HepG2 (cell line): ENCODE data around the gene WDR59. TPM values are rescaled to one million over a fixed set of nuclear protein-coding genes. Genes with fewer than 3 reads are reported as not detected.

Experiments
- CREM ChIP-seq, 2 experiments: sonication (generic) in 1 of 2; formaldehyde crosslinking in 1 of 2; IDR thresholded peaks; 2 replicates each; pipeline versions ENCODE4 v1.4.0 to v1.6.1; 2016 to 2020; ENCODE audit warnings: antibody characterized with exemption in 1 of 2, mild to moderate bottlenecking in 1 of 2, missing genetic modification reagents in 1 of 2
- GMEB2 ChIP-seq: IDR thresholded peaks from 2 replicates; pipeline ENCODE4 v1.6.1; 2016; ENCODE audit warnings: missing biosample characterization, missing genetic modification reagents, low read depth
- HMG20B ChIP-seq: conservative IDR thresholded peaks from 2 replicates; pipeline ENCODE4 v1.6.1; 2016; ENCODE audit warnings: missing genetic modification reagents, missing compliant biosample characterization
- HMGA1 ChIP-seq: sonication (generic); formaldehyde crosslinking; conservative IDR thresholded peaks from 2 replicates; pipeline ENCODE4 v1.4.0; 2020; ENCODE audit warnings: missing genetic modification reagents
- KMT2B ChIP-seq: IDR thresholded peaks from 2 replicates; pipeline ENCODE4 v1.6.1; 2016; ENCODE audit warnings: missing genetic modification reagents, missing compliant biosample characterization
- LCORL ChIP-seq, 2 experiments: fragments of 450-650 bp in 1 of 2; sonication (generic) in 1 of 2; formaldehyde crosslinking in 1 of 2; IDR thresholded peaks; 2 replicates each; pipeline versions ENCODE4 v1.5.0 to v1.6.1; 2017 to 2020; ENCODE audit warnings: antibody characterized with exemption in 1 of 2, missing genetic modification reagents in 1 of 2
- SNAPC4 ChIP-seq: sonication (generic); formaldehyde crosslinking; IDR thresholded peaks from 2 replicates; pipeline ENCODE4 v1.4.0; 2020; ENCODE audit warnings: mild to moderate bottlenecking, missing genetic modification reagents
- YEATS4 ChIP-seq: sonication (generic); formaldehyde crosslinking; IDR thresholded peaks from 2 replicates; pipeline ENCODE4 v1.4.0; 2020; ENCODE audit warnings: missing genetic modification reagents, borderline replicate concordance
- ZBTB2 ChIP-seq: sonication (generic); formaldehyde crosslinking; IDR thresholded peaks from 2 replicates; pipeline ENCODE4 v1.8.0; 2022; ENCODE audit warnings: low read depth, missing genetic modification reagents
- ZBTB34 ChIP-seq: sonication (generic); formaldehyde crosslinking; IDR thresholded peaks from 2 replicates; pipeline ENCODE4 v1.8.0; 2022; ENCODE audit warnings: mild to moderate bottlenecking, missing genetic modification reagents
- ZNF138 ChIP-seq: sonication (generic); formaldehyde crosslinking; IDR thresholded peaks from 2 replicates; pipeline ENCODE4 v1.5.0; 2020; ENCODE audit warnings: mild to moderate bottlenecking, low read depth, missing genetic modification reagents
- ZNF720 ChIP-seq: sonication (generic); formaldehyde crosslinking; IDR thresholded peaks from 2 replicates; pipeline ENCODE4 v1.4.0; 2020; ENCODE audit warnings: missing genetic modification reagents
- polyA plus RNA-seq, 8 experiments: library from polyadenylated mRNA; depleted of rRNA in 3 of 8; stranded (reverse) in 7 of 8; unstranded in 1 of 8; fragments of >200 nt; fragmentation: Illumina TruSeq in 4 of 8; extraction: Trizol in 4 of 8; gene quantifications; 2 replicates each; pipeline versions ENCODE4 v1.2.1 to v1.2.3, GENCODE V29; 2011 to 2016; ENCODE audit warnings: low read depth in 4 of 8, missing spikeins in 1 of 8, mixed read lengths in 1 of 8; ENCODE audit not compliant: insufficient read depth in 1 of 8
- total RNA-seq, 5 experiments: library from RNA; depleted of rRNA; stranded (reverse); fragments of >200 nt; fragmentation: Illumina TruSeq; extraction: Trizol; gene quantifications; 2 replicates each; pipeline ENCODE4 v1.2.3, GENCODE V29; 2016; ENCODE audit warnings: low read depth in 1 of 5
- TF ChIP-seq, protein P1 (sequence below): sonication (generic); formaldehyde crosslinking; IDR thresholded peaks from 2 replicates; pipeline ENCODE4 v1.5.0; 2020; ENCODE audit warnings: mild to moderate bottlenecking, missing genetic modification reagents, borderline replicate concordance
- TF ChIP-seq, protein P2 (sequence below): sonication (generic); formaldehyde crosslinking; IDR thresholded peaks from 2 replicates; pipeline ENCODE4 v1.4.0; 2020; ENCODE audit warnings: missing genetic modification reagents

WDR59 gene
- total and polyA plus RNA-seq, 2 of the 13 experiments (the other 11 are each of a cell fraction or from before 2014, with no cell fraction given): 65.2 to 306 TPM

DNA sequence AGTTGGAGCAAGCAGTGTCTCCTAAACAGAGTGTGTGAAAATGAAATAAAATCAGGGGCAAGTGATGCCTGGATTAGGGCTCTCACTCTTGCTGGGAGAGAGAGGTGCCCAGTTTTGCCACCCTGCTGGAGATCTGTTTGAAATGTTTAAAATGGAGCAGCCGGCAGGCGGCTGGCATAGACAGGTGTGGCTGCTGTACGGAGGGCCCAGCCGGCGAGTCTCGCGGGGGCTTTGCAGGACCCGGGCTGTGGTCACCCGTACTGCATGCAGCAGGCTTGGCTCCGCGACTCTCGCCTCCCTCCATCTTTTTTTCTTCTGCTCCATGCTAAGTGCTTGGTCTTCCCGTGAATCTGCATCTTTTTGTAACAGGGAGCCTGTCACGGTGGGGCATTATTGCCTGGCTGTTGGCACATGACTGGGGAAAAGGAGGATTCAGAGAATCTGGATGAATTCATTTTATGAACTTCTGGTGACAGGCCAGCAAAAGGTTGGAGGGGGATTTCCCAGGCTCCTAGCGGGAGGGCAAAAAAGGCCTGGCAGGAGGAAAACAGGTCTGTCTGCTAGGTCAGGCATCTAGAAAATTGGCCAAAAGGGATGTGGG lies 15.7 kb upstream of the WDR59 start (continued):
- TF ChIP-seq SNAPC4 (CRISPR knock-in tag) (no peak), ZNF720 (CRISPR knock-in tag) (no peak), ZBTB34 (CRISPR knock-in tag) (no peak), CREM (IDR thresholded peaks at IDR 0.05) (no peak), CREM (CRISPR knock-in tag; IDR thresholded peaks at IDR 0.05) (no peak), HMGA1 (CRISPR knock-in tag) (no peak), ZNF138 (CRISPR knock-in tag) (0 out of 2 replicates have a peak, but pooled peaks have one; percentile 36), HMG20B (CRISPR knock-in tag) (no peak), ZBTB2 (CRISPR knock-in tag) (no peak), LCORL (IDR thresholded peaks at IDR 0.05) (no peak), LCORL (CRISPR knock-in tag; IDR thresholded peaks at IDR 0.05) (0 out of 2 replicates have a peak, but pooled peaks have one; percentile 5), YEATS4 (CRISPR knock-in tag) (no peak), GMEB2 (CRISPR knock-in tag) (no peak), KMT2B (CRISPR knock-in tag) (0 out of 2 replicates have a peak, but pooled peaks have one; percentile 20)
- TF ChIP-seq, protein P1, sequence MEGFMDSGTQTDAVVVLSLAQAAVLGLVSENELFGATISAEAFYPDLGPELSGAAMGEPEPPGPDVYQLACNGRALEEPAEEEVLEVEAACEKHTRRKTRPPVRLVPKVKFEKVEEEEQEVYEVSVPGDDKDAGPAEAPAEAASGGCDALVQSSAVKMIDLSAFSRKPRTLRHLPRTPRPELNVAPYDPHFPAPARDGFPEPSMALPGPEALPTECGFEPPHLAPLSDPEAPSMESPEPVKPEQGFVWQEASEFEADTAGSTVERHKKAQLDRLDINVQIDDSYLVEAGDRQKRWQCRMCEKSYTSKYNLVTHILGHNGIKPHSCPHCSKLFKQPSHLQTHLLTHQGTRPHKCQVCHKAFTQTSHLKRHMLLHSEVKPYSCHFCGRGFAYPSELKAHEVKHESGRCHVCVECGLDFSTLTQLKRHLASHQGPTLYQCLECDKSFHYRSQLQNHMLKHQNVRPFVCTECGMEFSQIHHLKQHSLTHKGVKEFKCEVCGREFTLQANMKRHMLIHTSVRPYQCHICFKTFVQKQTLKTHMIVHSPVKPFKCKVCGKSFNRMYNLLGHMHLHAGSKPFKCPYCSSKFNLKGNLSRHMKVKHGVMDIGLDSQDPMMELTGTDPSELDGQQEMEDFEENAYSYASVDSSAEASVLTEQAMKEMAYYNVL (CRISPR knock-in tag): no peak
- TF ChIP-seq, protein P2, sequence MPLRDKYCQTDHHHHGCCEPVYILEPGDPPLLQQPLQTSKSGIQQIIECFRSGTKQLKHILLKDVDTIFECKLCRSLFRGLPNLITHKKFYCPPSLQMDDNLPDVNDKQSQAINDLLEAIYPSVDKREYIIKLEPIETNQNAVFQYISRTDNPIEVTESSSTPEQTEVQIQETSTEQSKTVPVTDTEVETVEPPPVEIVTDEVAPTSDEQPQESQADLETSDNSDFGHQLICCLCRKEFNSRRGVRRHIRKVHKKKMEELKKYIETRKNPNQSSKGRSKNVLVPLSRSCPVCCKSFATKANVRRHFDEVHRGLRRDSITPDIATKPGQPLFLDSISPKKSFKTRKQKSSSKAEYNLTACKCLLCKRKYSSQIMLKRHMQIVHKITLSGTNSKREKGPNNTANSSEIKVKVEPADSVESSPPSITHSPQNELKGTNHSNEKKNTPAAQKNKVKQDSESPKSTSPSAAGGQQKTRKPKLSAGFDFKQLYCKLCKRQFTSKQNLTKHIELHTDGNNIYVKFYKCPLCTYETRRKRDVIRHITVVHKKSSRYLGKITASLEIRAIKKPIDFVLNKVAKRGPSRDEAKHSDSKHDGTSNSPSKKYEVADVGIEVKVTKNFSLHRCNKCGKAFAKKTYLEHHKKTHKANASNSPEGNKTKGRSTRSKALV: 0 out of 2 replicates have a peak, but pooled peaks have one; percentile 8
